Measurements from ENCODE around the gene PSD2.

GRCh38 chr5:139861889-139862207, 66.2 kb downstream of the PSD2 start:
- no peak for TF ChIP-seq CTCF (IDR thresholded peaks at IDR 0.05 in 4 of 5, conservative IDR thresholded peaks at IDR 0.05 in 1 of 5)
- TF ChIP-seq POLR2A (IDR thresholded peaks at IDR 0.05): no peak

Measured in gastrocnemius medialis (tissue), 4 donors.